ENCODE results near the gene TMA7B. TPM values are rescaled to one million over a fixed set of nuclear protein-coding genes. Genes with fewer than 3 reads are reported as not detected.

Gene TMA7B
- total RNA-seq, 4 donors from 2014 or later: not detected

DNA sequence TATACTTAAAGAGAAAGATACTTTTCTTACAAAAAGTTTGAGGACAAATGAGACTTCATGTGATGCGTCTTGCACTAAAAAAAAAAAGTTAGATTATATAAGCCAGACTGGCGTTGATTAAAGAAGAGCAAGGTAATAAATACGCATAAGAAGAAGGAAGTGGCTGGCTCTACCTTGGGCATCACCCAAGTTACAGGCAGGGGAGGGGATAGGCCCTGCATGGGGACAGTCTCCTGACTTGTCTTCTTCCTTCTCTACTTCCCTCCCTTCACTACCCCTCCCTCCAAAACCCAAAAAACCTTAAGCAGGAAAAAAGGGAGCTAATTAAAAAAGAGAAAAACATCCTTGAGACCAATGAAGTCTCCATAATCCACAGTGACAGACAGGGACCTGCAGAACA lies 22.3 kb upstream of the TMA7B start:
- peaks cover 0 to 4% (median 0%) of the 10 kb centered on the region in 4 donors for H3K4me1 ChIP-seq
- no peak overlapping the region for H3K4me3 ChIP-seq
- H3K9me3 ChIP-seq: no peaks in the 10 kb centered on the region
- TF ChIP-seq EP300 (IDR thresholded peaks at IDR 0.05): no peak
- no peak for TF ChIP-seq CTCF (IDR thresholded peaks at IDR 0.05)
- DNase-seq (ENCODE audit: low spot score in 2 of 2): no peak
- no peaks in the 10 kb centered on the region for H3K36me3 ChIP-seq
- WGBS, 2 donors: 84 to 90% methylated on average over 3 of the region's 3 CpGs
- H3K27ac ChIP-seq: no peak overlapping the region
- H3K27me3 ChIP-seq: no peaks in the 10 kb centered on the region

DNA sequence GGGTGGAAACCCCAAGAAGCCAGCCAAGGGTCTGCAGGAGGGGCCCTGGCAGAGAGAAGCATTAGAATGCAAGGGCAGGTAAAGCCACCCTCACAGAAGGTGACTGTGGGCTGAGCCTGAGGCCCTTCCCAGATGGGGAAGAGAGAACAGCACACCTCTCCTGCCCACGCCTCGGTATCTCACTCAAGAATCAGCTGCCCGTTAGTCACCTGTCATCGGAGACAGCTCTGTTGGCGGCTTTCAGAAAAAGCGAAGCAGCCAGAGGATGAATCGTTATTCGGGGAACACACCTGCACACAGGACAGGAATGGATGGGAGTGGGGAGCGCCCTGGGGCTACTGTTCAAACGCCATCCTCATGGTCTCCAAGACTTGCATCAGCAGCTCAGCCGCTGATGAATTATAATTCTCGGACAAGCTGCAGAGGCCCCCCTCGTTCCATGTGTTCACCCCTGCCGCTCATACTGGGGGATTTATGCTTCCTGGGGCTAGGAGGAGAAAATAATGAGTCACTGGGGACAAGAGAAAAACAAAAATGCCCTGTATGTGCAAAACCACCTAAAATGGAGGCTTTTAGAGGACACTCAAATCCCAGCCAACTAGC lies 21.6 kb upstream of the TMA7B start:
- Histone ChIP-seq H3K27me3 (no peaks in the 10 kb centered on the region), H3K4me3 (no peak overlapping the region), H3K4me1 (peaks cover 0 to 4% (median 0%) of the 10 kb centered on the region in 4 donors), H3K36me3 (no peaks in the 10 kb centered on the region), H3K27ac (no peak overlapping the region), H3K9me3 (no peaks in the 10 kb centered on the region)
- no peak for DNase-seq (ENCODE audit: low spot score in 2 of 2)
- WGBS, 2 donors: 80 to 88% methylated on average over 14 of the region's 14 CpGs
- TF ChIP-seq POLR2A (IDR thresholded peaks at IDR 0.05) (no peak), CTCF (IDR thresholded peaks at IDR 0.05) (no peak), EP300 (IDR thresholded peaks at IDR 0.05) (no peak)

DNA sequence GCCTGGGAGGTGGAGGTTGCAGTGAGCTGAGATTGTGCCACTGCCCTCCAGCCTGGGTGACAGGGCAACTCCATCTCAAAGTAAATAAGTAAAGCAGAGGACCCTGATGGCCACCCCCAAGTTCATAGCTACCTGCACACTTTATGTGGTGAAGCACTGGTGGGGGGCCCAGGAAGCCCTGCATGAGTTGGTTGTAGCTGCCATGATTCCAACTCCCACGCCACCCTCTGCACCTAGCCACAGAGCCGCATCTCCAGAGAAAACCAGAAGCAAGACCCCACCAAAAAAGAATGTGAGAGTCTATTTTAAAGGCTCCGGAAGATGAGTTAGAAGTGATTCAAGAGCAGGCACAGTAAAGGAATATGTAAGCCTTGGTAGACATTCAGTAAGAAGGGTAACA lies 20.4 kb upstream of the TMA7B start:
- TF ChIP-seq POLR2A (IDR thresholded peaks at IDR 0.05): no peak
- no peak for TF ChIP-seq EP300 (IDR thresholded peaks at IDR 0.05)
- TF ChIP-seq CTCF (IDR thresholded peaks at IDR 0.05): no peak
- Histone ChIP-seq H3K4me3 (no peak overlapping the region), H3K27me3 (no peaks in the 10 kb centered on the region), H3K9me3 (no peaks in the 10 kb centered on the region), H3K36me3 (no peaks in the 10 kb centered on the region), H3K27ac (no peak overlapping the region), H3K4me1 (peaks cover 0 to 4% (median 0%) of the 10 kb centered on the region in 4 donors)
- 97 to 100% methylated on average over 3 of the region's 3 CpGs for WGBS, 2 donors
- DNase-seq (ENCODE audit: low spot score in 2 of 2): no peak

DNA sequence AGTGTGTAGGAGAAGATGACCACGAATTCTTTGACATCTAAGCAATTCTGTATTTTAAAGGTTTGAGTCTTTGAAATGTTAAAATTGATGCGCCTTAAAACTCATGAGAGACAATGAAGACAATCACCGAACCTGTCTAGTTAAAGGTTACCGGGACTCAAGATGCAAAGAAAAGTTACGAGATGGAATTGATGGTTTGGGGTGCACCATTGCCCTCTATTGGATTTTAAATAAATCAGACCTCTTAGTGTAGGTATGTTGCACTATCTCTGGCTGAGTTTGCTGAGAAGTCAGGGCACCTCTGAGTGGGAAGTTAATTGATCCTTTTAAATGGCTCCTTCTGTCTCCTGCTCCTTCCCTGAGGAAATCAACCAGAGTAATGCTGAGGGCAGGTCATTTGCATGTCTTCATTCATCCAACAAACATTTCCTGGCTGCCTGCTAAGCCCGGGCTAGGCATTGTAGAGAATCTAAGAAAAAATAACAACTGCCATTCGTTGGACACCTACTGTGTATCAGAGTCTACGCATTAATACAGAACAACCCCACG lies 19.4 kb upstream of the TMA7B start:
- DNase-seq (ENCODE audit: low spot score in 2 of 2): no peak
- no peaks in the 10 kb centered on the region for H3K36me3 ChIP-seq
- H3K4me3 ChIP-seq: no peak overlapping the region
- WGBS, 2 donors: 69 to 72% methylated on average over 9 of the region's 9 CpGs
- H3K27me3 ChIP-seq: no peaks in the 10 kb centered on the region
- H3K9me3 ChIP-seq: no peaks in the 10 kb centered on the region
- H3K27ac ChIP-seq: no peak overlapping the region
- TF ChIP-seq CTCF (IDR thresholded peaks at IDR 0.05): no peak
- H3K4me1 ChIP-seq: no peaks in the 10 kb centered on the region

DNA sequence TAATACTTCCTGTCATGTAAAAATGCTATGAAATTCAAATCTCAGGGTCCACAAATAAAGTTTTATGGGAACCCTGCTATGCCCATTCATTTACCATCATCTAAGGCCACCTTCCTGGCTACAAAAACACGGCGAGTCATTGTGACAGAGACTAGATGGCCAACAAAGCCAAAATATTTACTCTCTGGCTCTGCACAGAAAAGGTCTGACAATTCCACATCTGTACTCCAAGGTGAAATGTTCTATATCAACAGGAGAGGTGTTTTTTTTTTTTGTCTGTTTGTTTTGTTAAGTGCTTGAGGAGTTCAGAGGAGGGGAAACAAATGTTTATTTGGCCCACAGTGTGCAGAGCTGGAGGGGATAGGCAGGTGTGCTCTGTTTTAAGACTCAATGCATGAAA lies 18.6 kb upstream of the TMA7B start:
- H3K27ac ChIP-seq: no peak overlapping the region
- no peaks in the 10 kb centered on the region for H3K27me3 ChIP-seq
- no peaks in the 10 kb centered on the region for H3K36me3 ChIP-seq
- no peak for DNase-seq (ENCODE audit: low spot score in 2 of 2)
- H3K9me3 ChIP-seq: no peaks in the 10 kb centered on the region
- WGBS, 2 donors: 88 to 99% methylated on average over 2 of the region's 2 CpGs
- TF ChIP-seq POLR2A (IDR thresholded peaks at IDR 0.05) (no peak), EP300 (IDR thresholded peaks at IDR 0.05) (no peak), CTCF (IDR thresholded peaks at IDR 0.05) (no peak)
- H3K4me3 ChIP-seq: no peak overlapping the region
- H3K4me1 ChIP-seq: peaks cover 0 to 5% (median 2%) of the 10 kb centered on the region in 4 donors

Measured in tibial nerve (tissue), 4 donors.